ENCODE results near the gene HOTAIR. TPM values are rescaled to one million over a fixed set of nuclear protein-coding genes. Genes with fewer than 3 reads are reported as not detected.

Gene HOTAIR
- total RNA-seq, 2 experiments from 2014 or later: not detected

- Mint-ChIP-seq H3K4me1 (ENCODE audit: low read depth) (peaks cover 30% of the 10 kb centered on the region), H3K27ac (no peak overlapping the region), H3K36me3 (ENCODE audit: low read depth) (peaks cover 2% of the 10 kb centered on the region), H3K9me3 (ENCODE audit: insufficient read depth) (no peaks in the 10 kb centered on the region), H3K4me3 (peak overlapping the region; percentile 12), H3K27me3 (ENCODE audit: low read depth) (peaks cover 95% of the 10 kb centered on the region)
- ChIA-PET POLR2A (no interaction called here), CTCF (no interaction called here)
- ATAC-seq: no peak
- DNase-seq: no peak
Measured at GRCh38 chr12:53982648-53983567, 8.2 kb upstream of the HOTAIR start.

GRCh38 chr12:53981634-53982565 is 7.1 kb upstream of the HOTAIR start:
- ChIA-PET CTCF (no interaction called here), POLR2A (no interaction called here)
- DNase-seq (no peak), ATAC-seq (no peak)
- Mint-ChIP-seq H3K36me3 (ENCODE audit: low read depth) (peaks cover 2% of the 10 kb centered on the region), H3K27ac (no peak overlapping the region), H3K4me3 (no peak overlapping the region), H3K27me3 (ENCODE audit: low read depth) (peaks cover 93% of the 10 kb centered on the region), H3K4me1 (ENCODE audit: low read depth) (peaks cover 28% of the 10 kb centered on the region), H3K9me3 (ENCODE audit: insufficient read depth) (no peaks in the 10 kb centered on the region)

GRCh38 chr12:53980802-53981496 is 6.2 kb upstream of the HOTAIR start:
- DNase-seq (no peak), ATAC-seq (no peak)
- Mint-ChIP-seq H3K36me3 (ENCODE audit: low read depth) (peaks cover 2% of the 10 kb centered on the region), H3K9me3 (ENCODE audit: insufficient read depth) (no peaks in the 10 kb centered on the region), H3K4me1 (ENCODE audit: low read depth) (peaks cover 21% of the 10 kb centered on the region), H3K27me3 (ENCODE audit: low read depth) (peaks cover 92% of the 10 kb centered on the region), H3K4me3 (no peak overlapping the region), H3K27ac (no peak overlapping the region)
- CTCF ChIA-PET: interaction anchor here (0.5 to 1.1 kb wide), 2 partner anchors 23 to 220 kb away, joined by 3 to 4 read pairs; no protein-coding TSS in a partner anchor
- POLR2A ChIA-PET: interaction anchor here (0.5 to 0.7 kb wide), 2 partner anchors 46 to 221 kb away, joined by 3 to 4 read pairs; no protein-coding TSS in a partner anchor

- no peaks in the 10 kb centered on the region for H3K9me3 Mint-ChIP-seq (ENCODE audit: insufficient read depth)
- ChIA-PET POLR2A (interaction anchor here (0.5 to 0.7 kb wide), 2 partner anchors 45 to 221 kb away, joined by 3 to 4 read pairs; no protein-coding TSS in a partner anchor), CTCF (interaction anchor here (1.1 kb wide), 1 partner anchor 221 kb away, joined by 4 read pairs; no protein-coding TSS in a partner anchor)
- H3K27me3 Mint-ChIP-seq (ENCODE audit: low read depth): peaks cover 92% of the 10 kb centered on the region
- DNase-seq (no peak), ATAC-seq (no peak)
- H3K4me3 Mint-ChIP-seq: no peak overlapping the region
- peaks cover 22% of the 10 kb centered on the region for H3K4me1 Mint-ChIP-seq (ENCODE audit: low read depth)
- H3K27ac Mint-ChIP-seq: no peak overlapping the region
- H3K36me3 Mint-ChIP-seq (ENCODE audit: low read depth): peaks cover 4% of the 10 kb centered on the region
Measured at GRCh38 chr12:53980104-53980801, 5.5 kb upstream of the HOTAIR start.

GRCh38 chr12:53978477-53979356 is 4.0 kb upstream of the HOTAIR start:
- H3K9me3 Mint-ChIP-seq (ENCODE audit: insufficient read depth): no peaks in the 10 kb centered on the region
- peaks cover 4% of the 10 kb centered on the region for H3K36me3 Mint-ChIP-seq (ENCODE audit: low read depth)
- no peak overlapping the region for H3K4me3 Mint-ChIP-seq
- no peak for DNase-seq
- CTCF ChIA-PET: interaction anchor here (1.1 to 1.4 kb wide), 2 partner anchors 10 to 27 kb away, joined by 3 read pairs; no protein-coding TSS in a partner anchor
- no peak overlapping the region for H3K27ac Mint-ChIP-seq
- H3K27me3 Mint-ChIP-seq (ENCODE audit: low read depth): peaks cover 89% of the 10 kb centered on the region
- H3K4me1 Mint-ChIP-seq (ENCODE audit: low read depth): peaks cover 19% of the 10 kb centered on the region
- POLR2A ChIA-PET: no interaction called here
- ATAC-seq: no peak

GRCh38 chr12:53977596-53978445 is 3.1 kb upstream of the HOTAIR start:
- Mint-ChIP-seq H3K9me3 (ENCODE audit: insufficient read depth) (no peaks in the 10 kb centered on the region), H3K27me3 (ENCODE audit: low read depth) (peaks cover 87% of the 10 kb centered on the region), H3K4me1 (ENCODE audit: low read depth) (peaks cover 26% of the 10 kb centered on the region), H3K27ac (no peak overlapping the region), H3K36me3 (ENCODE audit: low read depth) (peaks cover 10% of the 10 kb centered on the region), H3K4me3 (no peak overlapping the region)
- ATAC-seq (no peak), DNase-seq (no peak)
- ChIA-PET POLR2A (no interaction called here), CTCF (interaction anchor here (1.1 to 1.4 kb wide), 2 partner anchors 10 to 28 kb away, joined by 3 read pairs; no protein-coding TSS in a partner anchor)

GRCh38 chr12:53976823-53977595 is 2.3 kb upstream of the HOTAIR start:
- peaks cover 26% of the 10 kb centered on the region for H3K4me1 Mint-ChIP-seq (ENCODE audit: low read depth)
- H3K36me3 Mint-ChIP-seq (ENCODE audit: low read depth): peaks cover 11% of the 10 kb centered on the region
- DNase-seq: no peak
- no peak overlapping the region for H3K4me3 Mint-ChIP-seq
- H3K9me3 Mint-ChIP-seq (ENCODE audit: insufficient read depth): no peaks in the 10 kb centered on the region
- ChIA-PET POLR2A (no interaction called here), CTCF (interaction anchor here (1.1 to 1.9 kb wide), 5 partner anchors 8 to 239 kb away, joined by 3 to 11 read pairs (median 3); partner anchors contain the start of gene HOXC10)
- no peak for ATAC-seq
- H3K27me3 Mint-ChIP-seq (ENCODE audit: low read depth): peaks cover 87% of the 10 kb centered on the region
- no peak overlapping the region for H3K27ac Mint-ChIP-seq

GRCh38 chr12:53976172-53976822 is 1.5 kb upstream of the HOTAIR start:
- POLR2A ChIA-PET: no interaction called here
- peaks cover 11% of the 10 kb centered on the region for H3K36me3 Mint-ChIP-seq (ENCODE audit: low read depth)
- no peak for ATAC-seq
- CTCF ChIA-PET: interaction anchor here (0.9 to 1.9 kb wide), 4 partner anchors 9 to 239 kb away, joined by 3 to 11 read pairs (median 4); partner anchors contain the start of gene HOXC10
- DNase-seq: no peak
- no peak overlapping the region for H3K27ac Mint-ChIP-seq
- H3K27me3 Mint-ChIP-seq (ENCODE audit: low read depth): peaks cover 87% of the 10 kb centered on the region
- H3K4me3 Mint-ChIP-seq: no peak overlapping the region
- peaks cover 26% of the 10 kb centered on the region for H3K4me1 Mint-ChIP-seq (ENCODE audit: low read depth)
- no peaks in the 10 kb centered on the region for H3K9me3 Mint-ChIP-seq (ENCODE audit: insufficient read depth)
